ENCODE results near the gene LETMD1.

The LETMD1 gene

GRCh38 chr12:51049525-51049924 is 1.4 kb downstream of the LETMD1 start:
- no peak for TF ChIP-seq GATA2 (IDR thresholded peaks at IDR 0.05; ENCODE audit: low read depth, low read length)
- TF ChIP-seq GATA3 (IDR thresholded peaks at IDR 0.05; ENCODE audit: low read depth, low read length) = no peak

GRCh38 chr12:51051787-51052186 is 3.7 kb downstream of the LETMD1 start:
- TF ChIP-seq GATA2 (IDR thresholded peaks at IDR 0.05; ENCODE audit: low read depth, low read length) = no peak
- no peak for TF ChIP-seq GATA3 (IDR thresholded peaks at IDR 0.05; ENCODE audit: low read depth, low read length)

GRCh38 chr12:51055060-51055459 is 6.9 kb downstream of the LETMD1 start:
- TF ChIP-seq GATA3 (IDR thresholded peaks at IDR 0.05; ENCODE audit: low read depth, low read length) (no peak), GATA2 (IDR thresholded peaks at IDR 0.05; ENCODE audit: low read depth, low read length) (no peak)

- TF ChIP-seq GATA3 (IDR thresholded peaks at IDR 0.05; ENCODE audit: low read depth, low read length) = no peak
- TF ChIP-seq GATA2 (IDR thresholded peaks at IDR 0.05; ENCODE audit: low read depth, low read length) = no peak
Observed at GRCh38 chr12:51056242-51056641, 8.1 kb downstream of the LETMD1 start.

GRCh38 chr12:51059086-51059485 is 11.0 kb downstream of the LETMD1 start:
- TF ChIP-seq GATA3 (IDR thresholded peaks at IDR 0.05; ENCODE audit: low read depth, low read length) (no peak), GATA2 (IDR thresholded peaks at IDR 0.05; ENCODE audit: low read depth, low read length) (no peak)

- TF ChIP-seq GATA3 (IDR thresholded peaks at IDR 0.05; ENCODE audit: low read depth, low read length) (no peak), GATA2 (IDR thresholded peaks at IDR 0.05; ENCODE audit: low read depth, low read length) (no peak)
Observed at GRCh38 chr12:51062631-51063397, 14.7 kb downstream of the LETMD1 start.

- no peak for TF ChIP-seq GATA3 (IDR thresholded peaks at IDR 0.05; ENCODE audit: low read depth, low read length)
- no peak for TF ChIP-seq GATA2 (IDR thresholded peaks at IDR 0.05; ENCODE audit: low read depth, low read length)
Observed at GRCh38 chr12:51065530-51065929, 17.4 kb downstream of the LETMD1 start.

- TF ChIP-seq GATA3 (IDR thresholded peaks at IDR 0.05; ENCODE audit: low read depth, low read length) (no peak), GATA2 (IDR thresholded peaks at IDR 0.05; ENCODE audit: low read depth, low read length) (no peak)
Observed at GRCh38 chr12:51067229-51067628, 19.1 kb downstream of the LETMD1 start.

GRCh38 chr12:51067771-51068170 is 19.6 kb downstream of the LETMD1 start:
- TF ChIP-seq GATA2 (IDR thresholded peaks at IDR 0.05; ENCODE audit: low read depth, low read length) (no peak), GATA3 (IDR thresholded peaks at IDR 0.05; ENCODE audit: low read depth, low read length) (no peak)

- TF ChIP-seq GATA2 (IDR thresholded peaks at IDR 0.05; ENCODE audit: low read depth, low read length) (no peak), GATA3 (IDR thresholded peaks at IDR 0.05; ENCODE audit: low read depth, low read length) (no peak)
Observed at GRCh38 chr12:51070004-51070403, 21.9 kb downstream of the LETMD1 start.

- TF ChIP-seq GATA3 (IDR thresholded peaks at IDR 0.05; ENCODE audit: low read depth, low read length) (no peak), GATA2 (IDR thresholded peaks at IDR 0.05; ENCODE audit: low read depth, low read length) (no peak)
Observed at GRCh38 chr12:51071663-51072062, 23.5 kb downstream of the LETMD1 start.

- TF ChIP-seq GATA2 (IDR thresholded peaks at IDR 0.05; ENCODE audit: low read depth, low read length) (no peak), GATA3 (IDR thresholded peaks at IDR 0.05; ENCODE audit: low read depth, low read length) (no peak)
Observed at GRCh38 chr12:51075390-51075789, 27.3 kb downstream of the LETMD1 start.

GRCh38 chr12:51076236-51076930 is 28.3 kb downstream of the LETMD1 start:
- no peak for TF ChIP-seq GATA3 (IDR thresholded peaks at IDR 0.05; ENCODE audit: low read depth, low read length)
- TF ChIP-seq GATA2 (IDR thresholded peaks at IDR 0.05; ENCODE audit: low read depth, low read length) = no peak

GRCh38 chr12:51077930-51078329 is 29.8 kb downstream of the LETMD1 start:
- no peak for TF ChIP-seq GATA3 (IDR thresholded peaks at IDR 0.05; ENCODE audit: low read depth, low read length)

GRCh38 chr12:51080136-51080535 is 32.0 kb downstream of the LETMD1 start:
- TF ChIP-seq GATA2 (IDR thresholded peaks at IDR 0.05; ENCODE audit: low read depth, low read length) (no peak), GATA3 (IDR thresholded peaks at IDR 0.05; ENCODE audit: low read depth, low read length) (no peak)

Data from SH-SY5Y (cell line).